Astrocyte of the hippocampus (primary cell): ENCODE results near the gene ZNF845.
"Not testable (repeated sequence)": the region's sequence is repeated elsewhere in the genome, so short reads cannot be mapped to it uniquely, and the experiment has no call there.

Experiments used
- DNase-seq: peaks from one replicate; pipeline ENCODE4 v3.0.0; 2011; ENCODE audit warnings: low read depth, low spot score

Gene ZNF845

GRCh38 chr19:53333463-53334449 lies at the start of gene ZNF845:
TSS of gene ZNF845 (plus strand) at chr19:53333749. CDS start at chr19:53341308, 7,559 bp downstream.
- peak; percentile 96 for DNase-seq

- no peak for DNase-seq
Measured at GRCh38 chr19:53285087-53285486, 48.5 kb upstream of the ZNF845 start.

GRCh38 chr19:53290758-53291549 lies 42.6 kb upstream of the ZNF845 start:
- DNase-seq = no peak

- DNase-seq = peak; percentile 5
Measured at GRCh38 chr19:53294786-53295441, 38.6 kb upstream of the ZNF845 start.

GRCh38 chr19:53301341-53301740 lies 32.2 kb upstream of the ZNF845 start:
- DNase-seq = not testable (repeated sequence)

- no peak for DNase-seq
Measured at GRCh38 chr19:53308339-53308811, 25.2 kb upstream of the ZNF845 start.

GRCh38 chr19:53311044-53311443 lies 22.5 kb upstream of the ZNF845 start:
- no peak for DNase-seq

- DNase-seq = no peak
Measured at GRCh38 chr19:53311897-53312296, 21.7 kb upstream of the ZNF845 start.

GRCh38 chr19:53328967-53329366 lies 4.6 kb upstream of the ZNF845 start:
- peak; percentile 1 for DNase-seq

GRCh38 chr19:53332484-53332883 lies 1.1 kb upstream of the ZNF845 start:
- no peak for DNase-seq

GRCh38 chr19:53333066-53333462 lies 485 bp upstream of the ZNF845 start:
- peak; percentile 70 for DNase-seq

- DNase-seq = not testable (repeated sequence)
Measured at GRCh38 chr19:53344403-53344802, 10.9 kb downstream of the ZNF845 start.

GRCh38 chr19:53355739-53356138 lies 22.2 kb downstream of the ZNF845 start:
- DNase-seq = no peak

- no peak for DNase-seq
Measured at GRCh38 chr19:53357821-53358581, 24.5 kb downstream of the ZNF845 start.

- not testable (repeated sequence) for DNase-seq
Measured at GRCh38 chr19:53360056-53360455, 26.5 kb downstream of the ZNF845 start.

GRCh38 chr19:53365134-53365898 lies 31.8 kb downstream of the ZNF845 start, which contains the start of gene ZNF525:
TSS of gene ZNF525 (plus strand) at chr19:53365705. CDS start at chr19:53372282, 6,577 bp downstream.
- DNase-seq = peak; percentile 93

- peak; percentile 50 for DNase-seq
Measured at GRCh38 chr19:53365899-53366493, 32.4 kb downstream of the ZNF845 start.

- DNase-seq = no peak
Measured at GRCh38 chr19:53372196-53372595, 38.6 kb downstream of the ZNF845 start.

- no peak for DNase-seq
Measured at GRCh38 chr19:53374288-53374687, 40.7 kb downstream of the ZNF845 start.

GRCh38 chr19:53374743-53375142 lies 41.2 kb downstream of the ZNF845 start:
- DNase-seq = no peak
